Endodermal cell (in vitro differentiated cells): ENCODE measurements around the gene SPHKAP. TPM values are rescaled to one million over a fixed set of nuclear protein-coding genes. Genes with fewer than 3 reads are reported as not detected.
"Not testable (repeated sequence)": the region's sequence is repeated elsewhere in the genome, so short reads cannot be mapped to it uniquely, and the experiment has no call there.

ENCODE experiments used
- DNase-seq: peaks from one replicate; pipeline ENCODE4 v3.0.0-alpha.2; 2017
- H3K27ac ChIP-seq: 2 replicates; pipeline ENCODE4 v1.5.1; 2013; ENCODE audit warnings: mild to moderate bottlenecking, low read depth, low read length, moderate library complexity
- H3K27me3 ChIP-seq: 2 replicates; pipeline ENCODE4 v1.6.1; 2013; ENCODE audit warnings: mild to moderate bottlenecking, low read length, moderate library complexity; ENCODE audit not compliant: insufficient read depth, control insufficient read depth, poor library complexity, severe bottlenecking
- H3K36me3 ChIP-seq: 2 replicates; pipeline ENCODE4 v1.7.0; 2013; ENCODE audit warnings: mild to moderate bottlenecking, low read length, moderate library complexity; ENCODE audit not compliant: control insufficient read depth, insufficient read depth
- H3K4me1 ChIP-seq: one replicate; pipeline ENCODE4 v1.7.0; 2013; ENCODE audit warnings: low read length; ENCODE audit not compliant: control insufficient read depth, insufficient read depth
- H3K4me3 ChIP-seq: 2 replicates; pipeline ENCODE4 v1.5.1; 2013; ENCODE audit warnings: mild to moderate bottlenecking, low read length, moderate library complexity
- H3K9ac ChIP-seq: 2 replicates; pipeline ENCODE4 v1.6.1; 2013; ENCODE audit warnings: mild to moderate bottlenecking, low read length, moderate library complexity; ENCODE audit not compliant: poor library complexity, severe bottlenecking; ENCODE audit errors: extremely low read depth
- H3K9me3 ChIP-seq: 2 replicates; pipeline ENCODE4 v1.6.1; 2013; ENCODE audit warnings: mild to moderate bottlenecking, low read length, moderate library complexity; ENCODE audit not compliant: control insufficient read depth
- H3K27ac Mint-ChIP-seq: 2 replicates; pipeline ENCODE4 v1.8.0; 2020; ENCODE audit warnings: mixed read lengths
- H3K27me3 Mint-ChIP-seq: 2 replicates; pipeline ENCODE4 v1.8.0; 2021; ENCODE audit warnings: mild to moderate bottlenecking, mixed read lengths; ENCODE audit not compliant: insufficient read depth
- H3K36me3 Mint-ChIP-seq: 2 replicates; pipeline ENCODE4 v1.8.0; 2020; ENCODE audit warnings: low read depth, mixed read lengths
- H3K4me1 Mint-ChIP-seq: 2 replicates; pipeline ENCODE4 v1.8.0; 2020; ENCODE audit warnings: mixed read lengths
- H3K4me3 Mint-ChIP-seq: 2 replicates; pipeline ENCODE4 v1.8.0; 2020; ENCODE audit warnings: mild to moderate bottlenecking, moderate library complexity, mixed read lengths
- H3K9me3 Mint-ChIP-seq: 2 replicates; pipeline ENCODE4 v1.8.0; 2020; ENCODE audit warnings: mild to moderate bottlenecking, mixed read lengths
- CTCF ChIP-seq: fragments of 200-600 bp; sonication (generic); conservative IDR thresholded peaks from 2 replicates; pipeline ENCODE4 v1.5.0; 2021; ENCODE audit warnings: antibody characterized with exemption, mild to moderate bottlenecking
- WGBS, 2 experiments: methylation state at CpG; one replicate each; pipeline versions ENCODE4 v1.1.5 to v1.1.7; 2013; ENCODE audit warnings: missing lambda C conversion rate in 2 of 2, mixed read lengths in 1 of 2; ENCODE audit not compliant: insufficient coverage in 1 of 2, insufficient read length in 1 of 2; 5-methylcytosine and 5-hydroxymethylcytosine counted together
- total RNA-seq, 2 donors: library from RNA; stranded (reverse); fragmentation: NEBNext Ultra II Directional in 1 of 2; extraction: Animal tissue kit (Norgen Biotek cat#: 25700) in 1 of 2; gene quantifications; 2 replicates in 1 of 2; 3 replicates in 1 of 2; pipeline ENCODE4 v1.2.1, GENCODE V29; 2021

The SPHKAP gene
- total RNA-seq, 2 donors from 2014 or later, result 0.18 TPM; not detected in 1

- H3K4me3 Mint-ChIP-seq, result no peak overlapping the region
These were observed 239.5 kb downstream of the SPHKAP start for GRCh38 chr2:227942021-227942420.

DNA sequence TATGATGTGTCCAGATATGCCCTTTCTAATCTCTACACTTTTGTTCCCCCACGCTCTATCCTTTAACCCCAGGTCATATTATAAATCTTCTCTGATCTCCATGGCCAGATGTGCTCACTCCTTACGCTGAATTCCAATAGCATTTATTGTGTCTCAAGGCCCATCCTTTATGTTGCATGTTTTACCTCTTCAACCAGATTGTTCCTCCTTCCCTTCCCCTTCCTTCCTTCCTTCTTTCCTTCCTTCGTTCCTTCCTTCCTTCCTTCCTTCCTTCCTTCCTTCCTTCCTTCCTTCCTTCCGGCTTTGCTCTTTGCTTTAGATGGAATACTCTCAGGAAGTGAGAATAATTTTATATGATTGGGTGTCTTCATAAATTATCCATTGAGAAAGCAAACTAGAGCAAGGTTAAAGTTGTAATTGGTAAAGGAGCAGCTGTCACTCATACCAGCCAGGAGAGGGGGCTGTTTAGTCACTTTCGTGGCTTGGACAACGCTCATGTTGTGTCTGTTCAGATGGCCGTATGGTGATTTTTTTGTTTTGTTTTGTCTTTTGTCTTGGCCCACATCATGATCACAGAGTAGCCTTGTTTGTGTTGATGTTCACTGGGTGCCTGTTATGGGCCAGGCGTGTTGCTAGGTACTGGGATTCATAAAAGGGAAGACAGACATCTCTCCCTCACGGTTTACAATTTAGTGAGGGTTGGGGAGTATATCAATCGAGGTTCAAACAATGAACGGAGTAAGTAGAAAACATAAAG is 242.0 kb downstream of the SPHKAP start:
- Histone ChIP-seq H3K4me1 (peaks cover 2% of the 10 kb centered on the region), H3K9me3 (no peaks in the 10 kb centered on the region), H3K36me3 (no peaks in the 10 kb centered on the region), H3K27ac (no peak overlapping the region), H3K9ac (no peak overlapping the region), H3K4me3 (no peak overlapping the region), H3K27me3 (no peaks in the 10 kb centered on the region)
- Mint-ChIP-seq H3K4me3 (no peak overlapping the region), H3K27ac (peak overlapping the region; percentile 29), H3K36me3 (no peaks in the 10 kb centered on the region), H3K4me1 (peaks cover 5% of the 10 kb centered on the region), H3K9me3 (no peaks in the 10 kb centered on the region), H3K27me3 (no peaks in the 10 kb centered on the region)
- DNase-seq, result peak; percentile 75
- 65 to 83% methylated on average over 3 to 10 of the region's 11 CpGs for WGBS, 2 experiments
- TF ChIP-seq CTCF, result peak; percentile 90

More at GRCh38 chr2:227942021-227942420, 239.5 kb downstream of the SPHKAP start:
- no peak overlapping the region for H3K9ac ChIP-seq
- Mint-ChIP-seq H3K27ac (no peak overlapping the region), H3K36me3 (no peaks in the 10 kb centered on the region), H3K4me1 (peaks cover 2% of the 10 kb centered on the region), H3K27me3 (no peaks in the 10 kb centered on the region), H3K9me3 (peaks cover 8% of the 10 kb centered on the region)
- peaks cover 2% of the 10 kb centered on the region for H3K4me1 ChIP-seq
- DNase-seq, result no peak
- no peak overlapping the region for H3K27ac ChIP-seq
- no peak overlapping the region for H3K4me3 ChIP-seq
- no peaks in the 10 kb centered on the region for H3K36me3 ChIP-seq
- H3K9me3 ChIP-seq, result peaks cover 9% of the 10 kb centered on the region
- H3K27me3 ChIP-seq, result no peaks in the 10 kb centered on the region
- no peak for TF ChIP-seq CTCF
- WGBS, 2 experiments, result 80 to 88% methylated on average over 1 to 2 of the region's 2 CpGs

DNA sequence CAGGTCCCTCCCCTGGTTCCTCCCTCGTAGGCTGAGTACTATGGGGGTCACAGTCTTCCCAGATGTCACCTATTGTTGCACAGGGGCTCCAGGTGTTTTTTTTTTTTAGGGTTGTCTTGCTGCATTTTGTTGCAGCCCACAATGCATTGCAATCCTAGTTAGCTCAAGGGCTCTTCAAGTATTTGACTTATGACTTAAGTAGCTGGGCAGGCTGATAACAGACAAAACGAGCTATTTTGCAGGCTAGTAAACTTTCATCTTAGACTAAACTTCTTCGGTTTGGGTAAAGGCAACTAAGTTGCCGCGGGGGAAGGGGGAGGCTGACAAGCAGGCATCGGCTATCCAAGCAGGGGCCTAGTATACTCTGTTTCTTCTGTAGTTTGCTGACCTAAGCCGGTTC is 245.2 kb downstream of the SPHKAP start:
- not testable (repeated sequence) for H3K4me3 ChIP-seq, H3K27me3 Mint-ChIP-seq, H3K27ac ChIP-seq, H3K9ac ChIP-seq, DNase-seq, H3K27me3 ChIP-seq, H3K4me1 Mint-ChIP-seq, H3K36me3 ChIP-seq, H3K4me1 ChIP-seq, H3K9me3 Mint-ChIP-seq, H3K27ac Mint-ChIP-seq, H3K9me3 ChIP-seq, H3K36me3 Mint-ChIP-seq, H3K4me3 Mint-ChIP-seq
- WGBS, 2 experiments, result 83 to 89% methylated on average over 6 to 7 of the region's 7 CpGs
